H9 (cell line): ENCODE results near the gene CTU1. TPM values are rescaled to one million over a fixed set of nuclear protein-coding genes. Genes with fewer than 3 reads are reported as not detected.
A peak's percentile ranks its signal among the peaks of the same experiment; 100 is the strongest.

Experiments used
- DNase-seq: peaks from one replicate; pipeline ENCODE4 v3.0.0-alpha.2; 2017
- H2AFZ ChIP-seq: one replicate; pipeline ENCODE4 v1.6.1; 2013; ENCODE audit warnings: mild to moderate bottlenecking, low read length, control low read depth, moderate library complexity
- H2AK5ac ChIP-seq: 2 replicates; pipeline ENCODE4 v1.6.1; 2013; ENCODE audit warnings: low read length, control low read depth, mixed read lengths; ENCODE audit not compliant: insufficient read length
- H2BK120ac ChIP-seq: one replicate; pipeline ENCODE4 v1.6.1; 2013; ENCODE audit warnings: low read depth, mild to moderate bottlenecking, low read length, control low read depth, inconsistent platforms; ENCODE audit not compliant: poor library complexity, severe bottlenecking
- H2BK12ac ChIP-seq: 2 replicates; pipeline ENCODE4 v1.6.1; 2013; ENCODE audit warnings: low read length, control low read depth, mixed read lengths, low read depth; ENCODE audit not compliant: insufficient read length
- H2BK15ac ChIP-seq: 2 replicates; pipeline ENCODE4 v1.6.1; 2013; ENCODE audit warnings: low read depth, low read length, control low read depth
- H2BK20ac ChIP-seq: one replicate; pipeline ENCODE4 v1.6.1; 2013; ENCODE audit warnings: low read depth, mild to moderate bottlenecking, low read length, control low read depth, inconsistent platforms; ENCODE audit not compliant: poor library complexity, severe bottlenecking
- H2BK5ac ChIP-seq: 2 replicates; pipeline ENCODE4 v1.6.1; 2013; ENCODE audit warnings: low read length, control low read depth, mixed read lengths; ENCODE audit not compliant: insufficient read length
- H3K14ac ChIP-seq: 2 replicates; pipeline ENCODE4 v1.6.1; 2013; ENCODE audit warnings: low read length, control low read depth; ENCODE audit not compliant: insufficient read depth
- H3K18ac ChIP-seq: 2 replicates; pipeline ENCODE4 v1.6.1; 2013; ENCODE audit warnings: low read depth, mild to moderate bottlenecking, mixed read lengths, low read length, control low read depth; ENCODE audit not compliant: insufficient read length
- H3K23ac ChIP-seq: 2 replicates; pipeline ENCODE4 v1.6.1; 2013; ENCODE audit warnings: low read length, control low read depth, mixed read lengths, low read depth; ENCODE audit not compliant: insufficient read length
- H3K23me2 ChIP-seq: 2 replicates; pipeline ENCODE4 v1.6.1; 2013; ENCODE audit warnings: low read depth, mild to moderate bottlenecking, mixed read lengths, low read length, control low read depth; ENCODE audit not compliant: insufficient read length, poor library complexity, severe bottlenecking
- H3K27ac ChIP-seq: 2 replicates; pipeline ENCODE4 v1.5.1; 2013; ENCODE audit warnings: low read length, control low read depth, mixed read lengths, low read depth; ENCODE audit not compliant: insufficient read length
- H3K27me3 ChIP-seq: 2 replicates; pipeline ENCODE4 v1.6.1; 2013; ENCODE audit warnings: low read length, control low read depth, inconsistent platforms; ENCODE audit not compliant: insufficient read depth
- H3K4ac ChIP-seq: 2 replicates; pipeline ENCODE4 v1.6.1; 2013; ENCODE audit warnings: low read depth, mild to moderate bottlenecking, control low read depth, inconsistent platforms, low read length, moderate library complexity
- H3K4me1 ChIP-seq: 2 replicates; pipeline ENCODE4 v1.6.1; 2013; ENCODE audit warnings: low read length, control low read depth, inconsistent platforms; ENCODE audit not compliant: insufficient read depth
- H3K4me2 ChIP-seq: 2 replicates; pipeline ENCODE4 v1.6.1; 2013; ENCODE audit warnings: low read length, control low read depth, mixed read lengths; ENCODE audit not compliant: insufficient read length, insufficient read depth
- H3K56ac ChIP-seq: 2 replicates; pipeline ENCODE4 v1.6.1; 2013; ENCODE audit warnings: low read depth, mild to moderate bottlenecking, mixed read lengths, low read length, control low read depth; ENCODE audit not compliant: insufficient read length
- H3K79me1 ChIP-seq: 2 replicates; pipeline ENCODE4 v1.6.1; 2013; ENCODE audit warnings: low read depth, mild to moderate bottlenecking, moderate library complexity, low read length, control low read depth, inconsistent platforms; ENCODE audit not compliant: insufficient read depth, poor library complexity, severe bottlenecking
- H3K79me2 ChIP-seq: 2 replicates; pipeline ENCODE4 v1.6.1; 2013; ENCODE audit warnings: low read length, control low read depth, inconsistent platforms; ENCODE audit not compliant: insufficient read depth
- H3K9ac ChIP-seq: 2 replicates; pipeline ENCODE4 v1.6.1; 2013; ENCODE audit warnings: low read length, control low read depth, mixed read lengths; ENCODE audit not compliant: insufficient read length; ENCODE audit errors: extremely low read depth
- H3K9me3 ChIP-seq: one replicate; pipeline ENCODE4 v1.6.1; 2013; ENCODE audit warnings: low read depth, low read length, inconsistent platforms; ENCODE audit not compliant: control insufficient read depth
- H3T11ph ChIP-seq: one replicate; pipeline ENCODE4 v1.6.1; 2013; ENCODE audit warnings: mild to moderate bottlenecking, low read length, control low read depth, inconsistent platforms
- H4K20me1 ChIP-seq: one replicate; pipeline ENCODE4 v1.6.1; 2013; ENCODE audit not compliant: control insufficient read depth, insufficient read length, insufficient read depth
- H4K5ac ChIP-seq: 2 replicates; pipeline ENCODE4 v1.6.1; 2013; ENCODE audit warnings: low read depth, mild to moderate bottlenecking, mixed read lengths, low read length, control low read depth; ENCODE audit not compliant: insufficient read length
- H4K8ac ChIP-seq: replicated peaks from 2 replicates; pipeline ENCODE4 v1.6.1; 2013; ENCODE audit warnings: low read length, control low read depth, mixed read lengths, low read depth; ENCODE audit not compliant: insufficient read length
- H4K91ac ChIP-seq: 2 replicates; pipeline ENCODE4 v1.6.1; 2013; ENCODE audit warnings: low read depth, mild to moderate bottlenecking, moderate library complexity, mixed read lengths, low read length, control low read depth; ENCODE audit not compliant: insufficient read length
- H3K27ac Mint-ChIP-seq, 3 experiments: 2 replicates in 2 of 3; 3 replicates in 1 of 3; pipeline ENCODE4 v1.8.0; 2020 to 2021; ENCODE audit warnings: mixed read lengths in 3 of 3, mild to moderate bottlenecking in 1 of 3, moderate library complexity in 1 of 3
- H3K27me3 Mint-ChIP-seq: 2 replicates; pipeline ENCODE4 v1.8.0; 2021; ENCODE audit warnings: low read depth, mild to moderate bottlenecking, moderate library complexity, mixed read lengths
- H3K36me3 Mint-ChIP-seq, 3 experiments: 2 replicates in 2 of 3; 3 replicates in 1 of 3; pipeline ENCODE4 v1.8.0; 2020 to 2021; ENCODE audit warnings: low read depth in 3 of 3, mixed read lengths in 3 of 3; ENCODE audit not compliant: insufficient read depth in 1 of 3
- H3K4me1 Mint-ChIP-seq, 2 experiments: 2 replicates each; pipeline ENCODE4 v1.8.0; 2020; ENCODE audit warnings: mixed read lengths in 2 of 2
- H3K4me3 Mint-ChIP-seq, 2 experiments: 2 replicates in 1 of 2; 3 replicates in 1 of 2; pipeline ENCODE4 v1.8.0; 2020 to 2021; ENCODE audit warnings: mild to moderate bottlenecking in 2 of 2, mixed read lengths in 2 of 2, moderate library complexity in 1 of 2
- H3K9me3 Mint-ChIP-seq, 2 experiments: 2 replicates in 1 of 2; 3 replicates in 1 of 2; pipeline ENCODE4 v1.8.0; 2020; ENCODE audit warnings: mild to moderate bottlenecking in 2 of 2, mixed read lengths in 2 of 2, moderate library complexity in 1 of 2
- WGBS: extraction: QIAGEN DNeasy Blood & Tissue Kit; methylation state at CpG from one replicate; pipeline ENCODE4 v1.1.7; 2013; ENCODE audit warnings: missing lambda C conversion rate, low lambda C conversion rate, mixed read lengths; ENCODE audit not compliant: insufficient read length; ENCODE audit errors: extremely low coverage; 5-methylcytosine and 5-hydroxymethylcytosine counted together
- total RNA-seq: library from RNA; stranded (reverse); gene quantifications from 2 replicates; pipeline ENCODE4 v1.2.1, GENCODE V29; 2021
- TF ChIP-seq, protein P1 (sequence below): fragments of 200-600 bp; sonication (generic); conservative IDR thresholded peaks from 3 replicates; pipeline ENCODE4 v1.8.0; 2021; ENCODE audit warnings: antibody characterized with exemption, mild to moderate bottlenecking

The CTU1 gene
- total RNA-seq, 1 experiment from 2014 or later = 8.8 TPM

DNA sequence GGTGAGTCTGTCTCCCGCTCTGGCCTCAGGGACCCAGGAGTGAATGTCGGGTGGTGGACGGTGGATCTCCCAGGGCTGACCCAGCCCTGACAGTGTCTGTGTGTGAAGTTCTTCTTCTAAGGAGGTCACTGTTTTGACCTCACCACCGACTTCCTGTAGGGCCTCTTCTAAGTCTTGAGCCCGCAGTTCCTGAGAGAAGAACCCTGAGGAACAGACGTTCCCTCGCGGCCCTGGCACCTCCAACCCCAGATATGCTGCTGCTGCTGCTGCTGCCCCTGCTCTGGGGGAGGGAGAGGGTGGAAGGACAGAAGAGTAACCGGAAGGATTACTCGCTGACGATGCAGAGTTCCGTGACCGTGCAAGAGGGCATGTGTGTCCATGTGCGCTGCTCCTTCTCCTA, 33.9 kb upstream of the CTU1 start, which contains the start of gene SIGLEC7:
TSS of gene SIGLEC7 (plus strand) at position 183 of the 400 bp plus-strand sequence. CDS start at position 252, 69 bp downstream.
- Histone ChIP-seq H3K27ac (no peak within 1 kb of the TSS), H2AFZ (no peak within 1 kb of the TSS), H3K23ac (no peak within 1 kb of the TSS), H3K9me3 (no peaks in the 10 kb centered on the region), H3K79me2 (no peaks in the 10 kb centered on the region), H2BK120ac (no peak within 1 kb of the TSS), H3K14ac (no peak within 1 kb of the TSS), H3T11ph (no peak within 1 kb of the TSS), H2BK15ac (no peak within 1 kb of the TSS), H3K4ac (no peak within 1 kb of the TSS), H4K8ac (no peak within 1 kb of the TSS), H3K23me2 (peaks cover 3% of the 10 kb centered on the region), H3K4me1 (no peaks in the 10 kb centered on the region; the same call in 1 of the 2 replicates), H3K79me1 (no peaks in the 10 kb centered on the region), H3K18ac (no peak within 1 kb of the TSS), H2BK5ac (no peak within 1 kb of the TSS), H3K9ac (no peak within 1 kb of the TSS), H4K91ac (no peak within 1 kb of the TSS), H4K5ac (no peak within 1 kb of the TSS), H3K56ac (no peak within 1 kb of the TSS), H3K27me3 (no peaks in the 10 kb centered on the region; the same call in 1 of the 2 replicates), H2BK12ac (no peak within 1 kb of the TSS), H2BK20ac (no peak within 1 kb of the TSS), H4K20me1 (no peaks in the 10 kb centered on the region), H3K4me2 (no peak within 1 kb of the TSS), H2AK5ac (no peak within 1 kb of the TSS)
- H3K27ac Mint-ChIP-seq = peak within 1 kb of the TSS in 1 of 3 experiments; percentile 11; a peak in 2 of 7 replicates
- no peaks in the 10 kb centered on the region for H3K9me3 Mint-ChIP-seq
- no peaks in the 10 kb centered on the region for H3K36me3 Mint-ChIP-seq
- H3K4me3 Mint-ChIP-seq = peak within 1 kb of the TSS in 1 of 2 experiments; percentile 14; a peak in 1 of 5 replicates
- WGBS = no CpG with 5 or more reads among the region's 14 CpGs
- peaks cover 19% of the 10 kb centered on the region for H3K27me3 Mint-ChIP-seq
- TF ChIP-seq, protein P1, sequence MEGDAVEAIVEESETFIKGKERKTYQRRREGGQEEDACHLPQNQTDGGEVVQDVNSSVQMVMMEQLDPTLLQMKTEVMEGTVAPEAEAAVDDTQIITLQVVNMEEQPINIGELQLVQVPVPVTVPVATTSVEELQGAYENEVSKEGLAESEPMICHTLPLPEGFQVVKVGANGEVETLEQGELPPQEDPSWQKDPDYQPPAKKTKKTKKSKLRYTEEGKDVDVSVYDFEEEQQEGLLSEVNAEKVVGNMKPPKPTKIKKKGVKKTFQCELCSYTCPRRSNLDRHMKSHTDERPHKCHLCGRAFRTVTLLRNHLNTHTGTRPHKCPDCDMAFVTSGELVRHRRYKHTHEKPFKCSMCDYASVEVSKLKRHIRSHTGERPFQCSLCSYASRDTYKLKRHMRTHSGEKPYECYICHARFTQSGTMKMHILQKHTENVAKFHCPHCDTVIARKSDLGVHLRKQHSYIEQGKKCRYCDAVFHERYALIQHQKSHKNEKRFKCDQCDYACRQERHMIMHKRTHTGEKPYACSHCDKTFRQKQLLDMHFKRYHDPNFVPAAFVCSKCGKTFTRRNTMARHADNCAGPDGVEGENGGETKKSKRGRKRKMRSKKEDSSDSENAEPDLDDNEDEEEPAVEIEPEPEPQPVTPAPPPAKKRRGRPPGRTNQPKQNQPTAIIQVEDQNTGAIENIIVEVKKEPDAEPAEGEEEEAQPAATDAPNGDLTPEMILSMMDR = no peak
- DNase-seq = no peak
- peaks cover 23 to 32% of the 10 kb centered on the region in 2 experiments for H3K4me1 Mint-ChIP-seq
